Measurements from ENCODE around the gene WWC2. TPM values are rescaled to one million over a fixed set of nuclear protein-coding genes. Genes with fewer than 3 reads are reported as not detected.
"Not testable (repeated sequence)": the region's sequence is repeated elsewhere in the genome, so short reads cannot be mapped to it uniquely, and the experiment has no call there.

WWC2 gene
- total RNA-seq, 4 donors from 2014 or later = 7.4 to 24.8 (median 8.0) TPM

DNA sequence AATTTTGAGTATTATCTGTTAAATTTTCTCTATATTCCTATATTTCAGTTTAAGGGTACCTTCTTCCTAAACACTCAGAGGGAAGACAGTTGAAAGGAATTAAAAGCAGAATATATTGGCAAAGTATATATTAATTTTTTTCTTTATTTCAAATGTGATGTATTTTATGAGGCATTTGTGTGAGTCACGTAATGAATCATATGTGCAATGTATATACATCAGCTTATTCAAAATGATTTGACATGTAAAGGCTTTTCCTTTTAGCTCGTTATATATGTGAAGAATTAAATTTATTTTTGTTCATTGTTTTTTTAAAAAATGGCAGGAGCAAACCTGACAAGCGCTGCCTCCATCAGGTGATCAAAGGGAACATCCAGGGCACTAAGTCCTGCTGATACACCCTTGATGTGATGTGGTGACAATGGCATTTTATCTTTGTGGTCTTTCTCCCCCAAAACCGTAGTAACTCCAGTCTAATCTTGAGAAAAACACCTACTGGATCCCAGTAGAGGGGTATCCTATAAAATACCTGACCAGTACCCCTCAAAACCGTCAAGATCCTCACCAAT, 8.9 kb downstream of the WWC2 start:
- peaks cover 0 to 18% (median 0%) of the 10 kb centered on the region in 3 donors for H3K4me1 ChIP-seq
- intact Hi-C loops (cut with DNase I) = no loop called here
- TF ChIP-seq, protein P1, sequence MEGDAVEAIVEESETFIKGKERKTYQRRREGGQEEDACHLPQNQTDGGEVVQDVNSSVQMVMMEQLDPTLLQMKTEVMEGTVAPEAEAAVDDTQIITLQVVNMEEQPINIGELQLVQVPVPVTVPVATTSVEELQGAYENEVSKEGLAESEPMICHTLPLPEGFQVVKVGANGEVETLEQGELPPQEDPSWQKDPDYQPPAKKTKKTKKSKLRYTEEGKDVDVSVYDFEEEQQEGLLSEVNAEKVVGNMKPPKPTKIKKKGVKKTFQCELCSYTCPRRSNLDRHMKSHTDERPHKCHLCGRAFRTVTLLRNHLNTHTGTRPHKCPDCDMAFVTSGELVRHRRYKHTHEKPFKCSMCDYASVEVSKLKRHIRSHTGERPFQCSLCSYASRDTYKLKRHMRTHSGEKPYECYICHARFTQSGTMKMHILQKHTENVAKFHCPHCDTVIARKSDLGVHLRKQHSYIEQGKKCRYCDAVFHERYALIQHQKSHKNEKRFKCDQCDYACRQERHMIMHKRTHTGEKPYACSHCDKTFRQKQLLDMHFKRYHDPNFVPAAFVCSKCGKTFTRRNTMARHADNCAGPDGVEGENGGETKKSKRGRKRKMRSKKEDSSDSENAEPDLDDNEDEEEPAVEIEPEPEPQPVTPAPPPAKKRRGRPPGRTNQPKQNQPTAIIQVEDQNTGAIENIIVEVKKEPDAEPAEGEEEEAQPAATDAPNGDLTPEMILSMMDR (IDR thresholded peaks at IDR 0.05) = no peak
- TF ChIP-seq POLR2A (IDR thresholded peaks at IDR 0.05) = no peak
- no peak overlapping the region for H3K4me3 ChIP-seq
- no peaks in the 10 kb centered on the region for H3K9me3 ChIP-seq
- H3K27me3 ChIP-seq = no peaks in the 10 kb centered on the region
- no peaks in the 10 kb centered on the region for H3K36me3 ChIP-seq
- 46 to 55% methylated on average over 5 of the region's 5 CpGs for WGBS, 2 donors
- no peak overlapping the region for H3K27ac ChIP-seq
- DNase-seq = no peak

DNA sequence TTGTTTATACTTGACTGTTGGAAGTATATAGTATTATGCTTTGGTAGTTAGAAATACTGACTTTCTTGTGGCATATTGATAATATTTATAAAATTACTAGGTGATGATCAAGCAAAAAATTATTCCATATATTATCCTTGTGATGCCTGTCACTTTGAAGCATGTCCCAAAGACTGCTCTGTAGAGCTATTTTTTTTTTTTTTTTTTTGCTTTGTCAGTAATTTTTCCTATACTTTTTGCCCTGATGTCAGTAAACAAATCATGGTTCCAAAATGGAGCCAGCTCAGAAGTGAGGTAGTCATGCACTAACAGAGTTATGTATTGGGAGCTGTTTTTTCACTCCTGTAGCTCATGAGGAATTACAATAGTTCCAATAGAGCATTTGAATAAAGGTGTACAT, 11.2 kb downstream of the WWC2 start:
- peaks cover 0 to 18% (median 0%) of the 10 kb centered on the region in 3 donors for H3K4me1 ChIP-seq
- TF ChIP-seq, protein P1 (IDR thresholded peaks at IDR 0.05) = no peak
- no peak for TF ChIP-seq POLR2A (IDR thresholded peaks at IDR 0.05)
- no peak for DNase-seq
- H3K9me3 ChIP-seq = no peaks in the 10 kb centered on the region
- H3K4me3 ChIP-seq = no peak overlapping the region
- intact Hi-C loops (cut with DNase I) = no loop called here
- no peaks in the 10 kb centered on the region for H3K27me3 ChIP-seq
- no peaks in the 10 kb centered on the region for H3K36me3 ChIP-seq
- H3K27ac ChIP-seq = no peak overlapping the region

DNA sequence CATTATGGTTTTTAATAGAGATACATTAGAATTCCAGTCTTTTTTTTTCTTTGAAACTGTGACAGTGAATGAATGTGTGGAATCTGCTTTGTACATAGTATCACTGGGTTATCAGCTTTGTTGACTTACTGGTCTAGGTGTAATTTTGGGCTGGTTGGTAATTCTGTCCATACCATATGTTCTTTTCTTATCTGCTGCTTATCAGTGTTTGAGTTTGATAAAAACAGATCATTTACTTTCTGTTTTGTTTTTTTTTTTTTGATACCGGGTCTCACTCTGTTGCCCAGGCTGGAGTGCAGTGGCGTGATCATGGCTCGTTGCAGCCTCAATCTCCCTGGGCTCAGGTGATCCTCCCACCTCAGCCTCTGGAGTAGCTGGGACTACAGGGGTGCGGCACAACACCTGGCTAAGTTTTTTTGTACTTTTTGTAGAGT, 12.4 kb downstream of the WWC2 start:
- 87 to 91% methylated on average over 4 of the region's 4 CpGs for WGBS, 2 donors
- Histone ChIP-seq H3K27me3 (no peaks in the 10 kb centered on the region), H3K4me1 (peaks cover 0 to 18% (median 0%) of the 10 kb centered on the region in 3 donors), H3K27ac (no peak overlapping the region), H3K36me3 (no peaks in the 10 kb centered on the region), H3K4me3 (no peak overlapping the region), H3K9me3 (no peaks in the 10 kb centered on the region)
- no peak for DNase-seq
- intact Hi-C loops (cut with DNase I) = no loop called here
- TF ChIP-seq, protein P1 (IDR thresholded peaks at IDR 0.05) = no peak
- no peak for TF ChIP-seq POLR2A (IDR thresholded peaks at IDR 0.05)

DNA sequence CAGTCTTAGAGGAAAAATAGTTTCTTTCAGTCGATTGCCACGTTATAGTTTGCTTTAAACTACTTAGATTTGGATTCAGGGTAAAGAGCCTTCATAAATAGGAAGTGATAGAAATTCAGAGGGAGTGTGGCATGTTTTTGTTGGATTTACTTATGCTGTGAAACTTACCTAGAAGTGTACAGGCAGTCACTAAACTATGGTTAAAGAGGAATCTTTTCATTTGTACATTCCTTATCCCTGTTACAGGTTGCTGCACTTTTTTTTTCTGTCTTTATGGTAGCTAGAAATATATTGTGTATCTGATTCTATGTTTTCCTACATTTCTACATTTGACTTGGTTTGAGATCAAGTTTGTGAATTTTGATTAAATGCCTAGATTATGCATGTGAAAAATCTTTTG, 19.1 kb downstream of the WWC2 start:
- intact Hi-C loops (cut with DNase I) = no loop called here
- TF ChIP-seq, protein P1 (IDR thresholded peaks at IDR 0.05) = no peak
- TF ChIP-seq POLR2A (IDR thresholded peaks at IDR 0.05) = no peak

DNA sequence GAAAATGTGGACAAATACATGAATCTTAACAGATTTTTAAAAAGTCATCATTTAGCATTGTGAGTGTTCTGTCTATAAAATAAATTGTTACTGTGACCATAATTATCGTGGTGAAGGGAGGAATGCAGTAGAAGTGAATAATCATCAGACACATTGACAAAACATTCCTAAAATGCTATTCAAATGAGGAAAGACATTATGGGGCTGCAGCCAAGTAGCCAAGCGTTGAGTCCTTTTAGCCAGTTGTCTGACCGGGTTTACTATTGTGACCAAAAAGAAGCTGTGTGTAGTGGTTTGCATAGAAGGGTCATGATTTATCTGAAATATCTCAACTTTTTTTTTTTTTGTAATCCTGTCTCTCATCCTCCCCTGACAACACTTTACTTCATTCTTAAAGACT, 19.5 kb downstream of the WWC2 start:
- DNase-seq = no peak
- H3K27ac ChIP-seq = no peak overlapping the region
- no peak overlapping the region for H3K4me3 ChIP-seq
- peaks cover 0 to 11% (median 8%) of the 10 kb centered on the region in 3 donors for H3K4me1 ChIP-seq
- intact Hi-C loops (cut with DNase I) = no loop called here
- no peak for TF ChIP-seq POLR2A (IDR thresholded peaks at IDR 0.05)
- TF ChIP-seq, protein P1 (IDR thresholded peaks at IDR 0.05) = no peak
- 17 to 20% methylated on average over 3 of the region's 3 CpGs for WGBS, 2 donors
- no peaks in the 10 kb centered on the region for H3K27me3 ChIP-seq
- no peaks in the 10 kb centered on the region for H3K9me3 ChIP-seq
- H3K36me3 ChIP-seq = no peaks in the 10 kb centered on the region

More for the DNA sequence above, 19.1 kb downstream of the WWC2 start:
- H3K9me3 ChIP-seq = no peaks in the 10 kb centered on the region
- no peak for DNase-seq
- H3K27ac ChIP-seq = no peak overlapping the region
- H3K4me3 ChIP-seq = no peak overlapping the region
- no peaks in the 10 kb centered on the region for H3K27me3 ChIP-seq
- H3K36me3 ChIP-seq = no peaks in the 10 kb centered on the region
- 56 to 77% methylated on average over 2 of the region's 2 CpGs for WGBS, 2 donors
- peaks cover 0 to 11% (median 8%) of the 10 kb centered on the region in 3 donors for H3K4me1 ChIP-seq

DNA sequence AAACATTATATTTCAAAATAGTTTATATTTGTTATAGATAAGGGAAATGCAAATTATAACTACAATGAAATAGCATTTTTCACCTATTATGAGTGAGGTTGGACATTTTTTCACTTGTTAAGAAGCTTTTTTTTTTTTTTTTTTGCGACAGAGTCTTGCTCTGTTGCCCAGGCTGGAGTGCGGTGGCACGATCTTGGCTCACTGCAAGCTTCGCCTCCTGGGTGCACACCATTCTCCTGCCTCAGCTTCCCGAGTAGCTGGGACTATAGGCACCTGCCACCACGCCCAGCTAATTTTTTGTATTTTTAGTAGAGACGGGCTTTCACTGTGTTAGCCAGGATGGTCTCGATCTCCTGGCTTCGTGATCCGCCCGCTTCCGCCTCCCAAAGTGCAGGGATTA, 22.6 kb downstream of the WWC2 start:
- WGBS, 2 donors = 89 to 96% methylated on average over 12 of the region's 12 CpGs
- DNase-seq; intact Hi-C loops (cut with DNase I); H3K27ac ChIP-seq; H3K4me3 ChIP-seq; H3K36me3 ChIP-seq; H3K27me3 ChIP-seq; H3K9me3 ChIP-seq: not testable (repeated sequence)
- H3K4me1 ChIP-seq = peaks cover 0 to 16% (median 8%) of the 10 kb centered on the region in 3 donors

All from esophagus squamous epithelium (tissue), 5 donors.